Neuronal stem cell (in vitro differentiated cells): ENCODE measurements around the gene MCC.

Experiments
- DNase-seq: peaks from one replicate; pipeline ENCODE4 v3.0.0-alpha.2; 2013; ENCODE audit warnings: low spot score
- H2AFZ ChIP-seq: one replicate; pipeline ENCODE4 v1.6.1; 2013; ENCODE audit warnings: mild to moderate bottlenecking, low read length, inconsistent platforms
- H2AK5ac ChIP-seq: 2 replicates; pipeline ENCODE4 v1.6.1; 2013; ENCODE audit warnings: low read depth, mild to moderate bottlenecking, inconsistent platforms, low read length, moderate library complexity, mixed read lengths
- H2BK120ac ChIP-seq: 2 replicates; pipeline ENCODE4 v1.6.1; 2013; ENCODE audit warnings: low read depth, mild to moderate bottlenecking, inconsistent platforms, low read length, moderate library complexity, mixed read lengths
- H2BK12ac ChIP-seq: one replicate; pipeline ENCODE4 v1.6.1; 2013; ENCODE audit warnings: low read length, inconsistent platforms
- H2BK15ac ChIP-seq: 2 replicates; pipeline ENCODE4 v1.6.1; 2013; ENCODE audit warnings: mild to moderate bottlenecking, low read length, inconsistent platforms, mixed read lengths
- H2BK5ac ChIP-seq: one replicate; pipeline ENCODE4 v1.6.1; 2013; ENCODE audit warnings: inconsistent platforms, mild to moderate bottlenecking, low read length, moderate library complexity
- H3K14ac ChIP-seq: one replicate; pipeline ENCODE4 v1.6.1; 2013; ENCODE audit warnings: low read length, inconsistent platforms
- H3K18ac ChIP-seq: 2 replicates; pipeline ENCODE4 v1.6.1; 2013; ENCODE audit warnings: low read length, inconsistent platforms
- H3K23ac ChIP-seq: 2 replicates; pipeline ENCODE4 v1.6.1; 2013; ENCODE audit warnings: low read depth, mild to moderate bottlenecking, mixed read lengths, low read length, inconsistent platforms; ENCODE audit not compliant: poor library complexity
- H3K27ac ChIP-seq: replicated peaks from 3 replicates; pipeline ENCODE4 v1.5.1; 2013; ENCODE audit warnings: low read length, inconsistent platforms
- H3K27me3 ChIP-seq, 3 experiments: 2 replicates each; pipeline ENCODE4 v1.6.1; 2013; ENCODE audit warnings: low read length in 3 of 3, mild to moderate bottlenecking in 2 of 3, inconsistent platforms in 1 of 3, low read depth in 1 of 3, mixed read lengths in 1 of 3, moderate library complexity in 1 of 3; ENCODE audit not compliant: control insufficient read depth in 3 of 3, insufficient read depth in 3 of 3
- H3K36me3 ChIP-seq, 2 donors: replicated peaks in 1 of 2; 2 replicates each; pipeline ENCODE4 v1.6.1; 2013; ENCODE audit warnings: low read length in 2 of 2; ENCODE audit not compliant: control insufficient read depth in 2 of 2, insufficient read depth in 2 of 2
- H3K4ac ChIP-seq: 2 replicates; pipeline ENCODE4 v1.6.1; 2013; ENCODE audit warnings: inconsistent platforms, mild to moderate bottlenecking, low read length, moderate library complexity
- H3K4me1 ChIP-seq, 2 donors: 1 replicate in 1 of 2; 2 replicates in 1 of 2; pipeline ENCODE4 v1.6.1; 2013; ENCODE audit warnings: low read length in 2 of 2, low read depth in 1 of 2; ENCODE audit not compliant: control insufficient read depth in 2 of 2, insufficient read depth in 1 of 2
- H3K4me2 ChIP-seq: one replicate; pipeline ENCODE4 v1.6.1; 2013; ENCODE audit warnings: mild to moderate bottlenecking, low read length, inconsistent platforms; ENCODE audit not compliant: insufficient read depth, poor library complexity, severe bottlenecking
- H3K4me3 ChIP-seq, 2 donors: 2 replicates each; pipeline ENCODE4 v1.5.1; 2013; ENCODE audit warnings: low read length in 2 of 2, mild to moderate bottlenecking in 2 of 2, inconsistent platforms in 1 of 2, moderate library complexity in 1 of 2
- H3K79me1 ChIP-seq: one replicate; pipeline ENCODE4 v1.6.1; 2013; ENCODE audit warnings: low read depth, mild to moderate bottlenecking, inconsistent platforms, low read length, moderate library complexity
- H3K9ac ChIP-seq: one replicate; pipeline ENCODE4 v1.6.1; 2013; ENCODE audit warnings: mild to moderate bottlenecking, low read depth, low read length, inconsistent platforms; ENCODE audit not compliant: poor library complexity
- H3K9me3 ChIP-seq, 2 donors: replicated peaks in 1 of 2; 2 replicates each; pipeline versions ENCODE3 to v1.6.1; 2013; ENCODE audit warnings: low read length in 2 of 2, mild to moderate bottlenecking in 2 of 2, inconsistent platforms in 1 of 2, low read depth in 1 of 2, mixed read lengths in 1 of 2, moderate library complexity in 1 of 2; ENCODE audit not compliant: control insufficient read depth in 2 of 2, insufficient read depth in 1 of 2
- H4K8ac ChIP-seq: one replicate; pipeline ENCODE4 v1.6.1; 2013; ENCODE audit warnings: low read depth, mild to moderate bottlenecking, inconsistent platforms, low read length, moderate library complexity
- H4K91ac ChIP-seq: one replicate; pipeline ENCODE4 v1.6.1; 2013; ENCODE audit warnings: low read length, low read depth, mild to moderate bottlenecking, inconsistent platforms; ENCODE audit not compliant: poor library complexity
- WGBS, 2 donors: extraction: QIAGEN DNeasy Blood & Tissue Kit; methylation state at CpG; one replicate each; pipeline ENCODE4 v1.1.7; 2013; ENCODE audit warnings: missing lambda C conversion rate in 2 of 2, mixed read lengths in 1 of 2; ENCODE audit not compliant: insufficient read length in 2 of 2, insufficient replicate concordance in 1 of 2; ENCODE audit errors: extremely low coverage in 2 of 2; 5-methylcytosine and 5-hydroxymethylcytosine counted together

MCC gene

GRCh38 chr5:113003763-113004162 lies 484.5 kb downstream of the MCC start:
- WGBS, 2 donors: no CpG with 5 or more reads among the region's 3 CpGs
- no peak overlapping the region for H2AFZ ChIP-seq
- peaks cover 5% of the 10 kb centered on the region for H3K79me1 ChIP-seq
- DNase-seq: no peak
- no peak overlapping the region for H2BK12ac ChIP-seq
- H3K27me3 ChIP-seq: no peaks in the 10 kb centered on the region
- no peak overlapping the region for H2BK5ac ChIP-seq
- H4K91ac ChIP-seq: no peak overlapping the region
- no peak overlapping the region for H3K18ac ChIP-seq
- no peak overlapping the region for H3K27ac ChIP-seq
- no peak overlapping the region for H3K4me2 ChIP-seq
- H3K4ac ChIP-seq: no peak overlapping the region
- H2AK5ac ChIP-seq: no peak overlapping the region
- H3K36me3 ChIP-seq: peaks cover 6 to 97% of the 10 kb centered on the region in 2 donors
- no peak overlapping the region for H3K4me3 ChIP-seq
- H3K9me3 ChIP-seq: no peaks in the 10 kb centered on the region
- no peak overlapping the region for H3K9ac ChIP-seq
- no peaks in the 10 kb centered on the region for H3K4me1 ChIP-seq
- no peak overlapping the region for H2BK15ac ChIP-seq
- H3K23ac ChIP-seq: no peak overlapping the region
- no peak overlapping the region for H3K14ac ChIP-seq
- no peak overlapping the region for H2BK120ac ChIP-seq
- H4K8ac ChIP-seq: no peak overlapping the region

- Histone ChIP-seq H2BK15ac (no peak overlapping the region), H2BK120ac (no peak overlapping the region), H2AK5ac (no peak overlapping the region), H3K18ac (no peak overlapping the region), H2AFZ (no peak overlapping the region), H3K36me3 (peaks cover 6 to 97% of the 10 kb centered on the region in 2 donors), H3K4me1 (no peaks in the 10 kb centered on the region), H3K14ac (no peak overlapping the region), H3K27me3 (no peaks in the 10 kb centered on the region), H3K4me3 (no peak overlapping the region), H3K27ac (no peak overlapping the region), H3K79me1 (peaks cover 5% of the 10 kb centered on the region), H2BK12ac (no peak overlapping the region), H4K91ac (no peak overlapping the region), H3K4ac (no peak overlapping the region), H3K4me2 (no peak overlapping the region), H2BK5ac (no peak overlapping the region), H3K23ac (no peak overlapping the region), H3K9me3 (no peaks in the 10 kb centered on the region), H3K9ac (no peak overlapping the region), H4K8ac (no peak overlapping the region)
- no peak for DNase-seq
- no CpG with 5 or more reads among the region's 5 CpGs for WGBS, 2 donors
Measured at GRCh38 chr5:113002423-113002822, 485.8 kb downstream of the MCC start.

- peaks cover 8 to 96% of the 10 kb centered on the region in 2 donors for H3K36me3 ChIP-seq
- no peak for DNase-seq
- no peak overlapping the region for H3K14ac ChIP-seq
- no peaks in the 10 kb centered on the region for H3K27me3 ChIP-seq
- no peak overlapping the region for H3K4ac ChIP-seq
- H3K79me1 ChIP-seq: peaks cover 5% of the 10 kb centered on the region
- H2BK5ac ChIP-seq: no peak overlapping the region
- H3K4me3 ChIP-seq: no peak overlapping the region
- H2BK120ac ChIP-seq: no peak overlapping the region
- H2AFZ ChIP-seq: no peak overlapping the region
- H3K27ac ChIP-seq: no peak overlapping the region
- no peak overlapping the region for H4K8ac ChIP-seq
- no peak overlapping the region for H3K23ac ChIP-seq
- no peak overlapping the region for H2BK12ac ChIP-seq
- no peak overlapping the region for H3K18ac ChIP-seq
- no CpG with 5 or more reads among the region's 2 CpGs for WGBS, 2 donors
- no peaks in the 10 kb centered on the region for H3K9me3 ChIP-seq
- H2AK5ac ChIP-seq: no peak overlapping the region
- H3K9ac ChIP-seq: no peak overlapping the region
- no peak overlapping the region for H2BK15ac ChIP-seq
- no peaks in the 10 kb centered on the region for H3K4me1 ChIP-seq
- no peak overlapping the region for H3K4me2 ChIP-seq
- H4K91ac ChIP-seq: no peak overlapping the region
Measured at GRCh38 chr5:113000466-113000865, 487.8 kb downstream of the MCC start.

- WGBS, 2 donors: no CpG with 5 or more reads among the region's 4 CpGs
- H3K36me3 ChIP-seq: peaks cover 9 to 96% of the 10 kb centered on the region in 2 donors
Measured at GRCh38 chr5:112998296-112998695, 490.0 kb downstream of the MCC start.

More at GRCh38 chr5:112998296-112998695, 490.0 kb downstream of the MCC start:
- Histone ChIP-seq H2BK120ac (no peak overlapping the region), H2BK5ac (no peak overlapping the region), H2AFZ (no peak overlapping the region), H3K4me2 (no peak overlapping the region), H3K4ac (no peak overlapping the region), H2AK5ac (no peak overlapping the region), H4K8ac (no peak overlapping the region), H3K9me3 (no peaks in the 10 kb centered on the region), H3K4me3 (no peak overlapping the region), H3K23ac (no peak overlapping the region), H2BK15ac (no peak overlapping the region), H3K4me1 (no peaks in the 10 kb centered on the region), H3K14ac (no peak overlapping the region), H3K27me3 (no peaks in the 10 kb centered on the region), H3K79me1 (peaks cover 5% of the 10 kb centered on the region), H3K9ac (no peak overlapping the region), H3K27ac (no peak overlapping the region), H2BK12ac (no peak overlapping the region), H4K91ac (no peak overlapping the region), H3K18ac (no peak overlapping the region)
- DNase-seq: no peak
